K562 (cell line): Measurements from ENCODE around the gene FBN1.

ENCODE experiments used
- ESRRA ChIP-seq: fragments of 450-650 bp; IDR thresholded peaks from 2 replicates; pipeline ENCODE4 v1.6.1; 2014; ENCODE audit warnings: low read depth, mild to moderate bottlenecking, moderate library complexity, borderline replicate concordance
- KLF6 ChIP-seq: fragments of 250-450 bp; sonication (Bioruptor Pico); IDR thresholded peaks from 2 replicates; pipeline ENCODE4 v1.4.0; 2020; ENCODE audit warnings: mild to moderate bottlenecking, moderate library complexity, borderline replicate concordance
- NBN ChIP-seq: fragments of 450-650 bp; IDR thresholded peaks from 2 replicates; pipeline ENCODE4 v1.6.1; 2016; ENCODE audit warnings: low read depth, mild to moderate bottlenecking
- POLR2A ChIP-seq: fragments of 450-650 bp; conservative IDR thresholded peaks from 2 replicates; pipeline ENCODE4 v1.6.1; 2016
- ZNF3 ChIP-seq: fragments of 250-450 bp; sonication (Bioruptor Pico); IDR thresholded peaks from 2 replicates; pipeline ENCODE4 v1.5.0; 2021; ENCODE audit warnings: mild to moderate bottlenecking, moderate library complexity
- TF ChIP-seq, protein P1 (sequence below), 3 experiments: IDR thresholded peaks in 2 of 3; conservative IDR thresholded peaks in 1 of 3; 2 replicates each; pipeline ENCODE4 v1.5.1; 2011 to 2012; ENCODE audit warnings: low read length in 3 of 3, mild to moderate bottlenecking in 3 of 3, control low read depth in 2 of 3, improper control_type of control experiment in 1 of 3, inconsistent platforms in 1 of 3, low read depth in 1 of 3, mixed read lengths in 1 of 3, moderate library complexity in 1 of 3; ENCODE audit not compliant: insufficient read depth in 2 of 3
- TF ChIP-seq, protein P2 (sequence below): fragments of 150-350 bp; conservative IDR thresholded peaks from 2 replicates; pipeline ENCODE4 v1.6.1; 2014; ENCODE audit warnings: low read length
- TF ChIP-seq, protein P3 (sequence below): sonication (generic); formaldehyde crosslinking; IDR thresholded peaks from 2 replicates; pipeline ENCODE4 v1.8.1; 2023; ENCODE audit warnings: mild to moderate bottlenecking, missing genetic modification reagents

DNA sequence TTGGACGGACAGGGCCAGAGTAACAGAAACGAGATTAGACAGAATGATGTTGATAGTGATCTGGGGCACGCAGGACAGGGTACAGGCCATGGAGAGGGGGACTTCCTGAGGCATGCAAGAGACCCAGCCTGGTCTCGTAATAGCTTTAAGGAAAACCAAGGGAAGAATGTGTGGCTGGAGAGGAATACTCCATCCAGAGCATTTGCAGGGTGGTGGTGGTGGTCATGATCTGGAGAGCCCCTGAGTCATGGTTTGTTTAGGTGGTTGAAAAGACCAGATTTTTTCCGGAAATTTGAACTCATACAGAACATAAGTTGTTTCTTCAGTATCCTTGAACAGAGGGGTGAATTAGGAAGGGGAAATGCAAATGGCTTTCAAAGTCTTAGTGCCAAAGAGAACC lies 175.8 kb downstream of the FBN1 start:
- TF ChIP-seq ZNF3 (CRISPR knock-in tag) (no peak), ESRRA (no peak), NBN (no peak), POLR2A (no peak), KLF6 (CRISPR knock-in tag) (no peak)
- TF ChIP-seq, protein P1, sequence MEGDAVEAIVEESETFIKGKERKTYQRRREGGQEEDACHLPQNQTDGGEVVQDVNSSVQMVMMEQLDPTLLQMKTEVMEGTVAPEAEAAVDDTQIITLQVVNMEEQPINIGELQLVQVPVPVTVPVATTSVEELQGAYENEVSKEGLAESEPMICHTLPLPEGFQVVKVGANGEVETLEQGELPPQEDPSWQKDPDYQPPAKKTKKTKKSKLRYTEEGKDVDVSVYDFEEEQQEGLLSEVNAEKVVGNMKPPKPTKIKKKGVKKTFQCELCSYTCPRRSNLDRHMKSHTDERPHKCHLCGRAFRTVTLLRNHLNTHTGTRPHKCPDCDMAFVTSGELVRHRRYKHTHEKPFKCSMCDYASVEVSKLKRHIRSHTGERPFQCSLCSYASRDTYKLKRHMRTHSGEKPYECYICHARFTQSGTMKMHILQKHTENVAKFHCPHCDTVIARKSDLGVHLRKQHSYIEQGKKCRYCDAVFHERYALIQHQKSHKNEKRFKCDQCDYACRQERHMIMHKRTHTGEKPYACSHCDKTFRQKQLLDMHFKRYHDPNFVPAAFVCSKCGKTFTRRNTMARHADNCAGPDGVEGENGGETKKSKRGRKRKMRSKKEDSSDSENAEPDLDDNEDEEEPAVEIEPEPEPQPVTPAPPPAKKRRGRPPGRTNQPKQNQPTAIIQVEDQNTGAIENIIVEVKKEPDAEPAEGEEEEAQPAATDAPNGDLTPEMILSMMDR (IDR thresholded peaks at IDR 0.05 in 2 of 3, conservative IDR thresholded peaks at IDR 0.05 in 1 of 3; ENCODE audit: insufficient read depth in 2 of 3, low read depth in 1 of 3, low read length in 3 of 3) = no peak
- TF ChIP-seq, protein P2, sequence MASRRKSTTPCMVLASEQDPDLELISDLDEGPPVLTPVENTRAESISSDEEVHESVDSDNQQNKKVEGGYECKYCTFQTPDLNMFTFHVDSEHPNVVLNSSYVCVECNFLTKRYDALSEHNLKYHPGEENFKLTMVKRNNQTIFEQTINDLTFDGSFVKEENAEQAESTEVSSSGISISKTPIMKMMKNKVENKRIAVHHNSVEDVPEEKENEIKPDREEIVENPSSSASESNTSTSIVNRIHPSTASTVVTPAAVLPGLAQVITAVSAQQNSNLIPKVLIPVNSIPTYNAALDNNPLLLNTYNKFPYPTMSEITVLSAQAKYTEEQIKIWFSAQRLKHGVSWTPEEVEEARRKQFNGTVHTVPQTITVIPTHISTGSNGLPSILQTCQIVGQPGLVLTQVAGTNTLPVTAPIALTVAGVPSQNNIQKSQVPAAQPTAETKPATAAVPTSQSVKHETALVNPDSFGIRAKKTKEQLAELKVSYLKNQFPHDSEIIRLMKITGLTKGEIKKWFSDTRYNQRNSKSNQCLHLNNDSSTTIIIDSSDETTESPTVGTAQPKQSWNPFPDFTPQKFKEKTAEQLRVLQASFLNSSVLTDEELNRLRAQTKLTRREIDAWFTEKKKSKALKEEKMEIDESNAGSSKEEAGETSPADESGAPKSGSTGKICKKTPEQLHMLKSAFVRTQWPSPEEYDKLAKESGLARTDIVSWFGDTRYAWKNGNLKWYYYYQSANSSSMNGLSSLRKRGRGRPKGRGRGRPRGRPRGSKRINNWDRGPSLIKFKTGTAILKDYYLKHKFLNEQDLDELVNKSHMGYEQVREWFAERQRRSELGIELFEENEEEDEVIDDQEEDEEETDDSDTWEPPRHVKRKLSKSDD = no peak
- TF ChIP-seq, protein P3, sequence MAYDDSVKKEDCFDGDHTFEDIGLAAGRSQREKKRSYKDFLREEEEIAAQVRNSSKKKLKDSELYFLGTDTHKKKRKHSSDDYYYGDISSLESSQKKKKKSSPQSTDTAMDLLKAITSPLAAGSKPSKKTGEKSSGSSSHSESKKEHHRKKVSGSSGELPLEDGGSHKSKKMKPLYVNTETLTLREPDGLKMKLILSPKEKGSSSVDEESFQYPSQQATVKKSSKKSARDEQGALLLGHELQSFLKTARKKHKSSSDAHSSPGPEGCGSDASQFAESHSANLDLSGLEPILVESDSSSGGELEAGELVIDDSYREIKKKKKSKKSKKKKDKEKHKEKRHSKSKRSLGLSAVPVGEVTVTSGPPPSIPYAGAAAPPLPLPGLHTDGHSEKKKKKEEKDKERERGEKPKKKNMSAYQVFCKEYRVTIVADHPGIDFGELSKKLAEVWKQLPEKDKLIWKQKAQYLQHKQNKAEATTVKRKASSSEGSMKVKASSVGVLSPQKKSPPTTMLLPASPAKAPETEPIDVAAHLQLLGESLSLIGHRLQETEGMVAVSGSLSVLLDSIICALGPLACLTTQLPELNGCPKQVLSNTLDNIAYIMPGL (CRISPR knock-in tag) = no peak
